LNCAP (cell line): ENCODE measurements around the gene ANO5.

ENCODE experiments used
- CTCF ChIP-seq: fragments of 450-650 bp; IDR thresholded peaks from 2 replicates; pipeline ENCODE4 v1.5.1; 2017; ENCODE audit warnings: mild to moderate bottlenecking

The ANO5 gene

GRCh38 chr11:22246992-22247391, 54.1 kb downstream of the ANO5 start:
- TF ChIP-seq CTCF = no peak

GRCh38 chr11:22249871-22250270, 57.0 kb downstream of the ANO5 start:
- no peak for TF ChIP-seq CTCF

GRCh38 chr11:22256876-22257275, 64.0 kb downstream of the ANO5 start:
- TF ChIP-seq CTCF = no peak

- TF ChIP-seq CTCF = no peak
Observed at GRCh38 chr11:22263613-22264012, 70.7 kb downstream of the ANO5 start.

GRCh38 chr11:22273781-22274180, 80.9 kb downstream of the ANO5 start:
- no peak for TF ChIP-seq CTCF

- no peak for TF ChIP-seq CTCF
Observed at GRCh38 chr11:22275600-22275999, 82.7 kb downstream of the ANO5 start.

GRCh38 chr11:22276535-22276934, 83.7 kb downstream of the ANO5 start:
- TF ChIP-seq CTCF = no peak

GRCh38 chr11:22302368-22302767, 109.5 kb downstream of the ANO5 start:
- TF ChIP-seq CTCF = no peak
